Loucy (cell line): ENCODE measurements around the gene LRRC56.

Source experiments
- CTCF ChIP-seq: fragments of 200-600 bp; sonication (generic); conservative IDR thresholded peaks from 2 replicates; pipeline ENCODE4 v1.5.1; 2014; ENCODE audit warnings: mild to moderate bottlenecking, antibody characterized with exemption, low read length
- EZH2phosphoT487 ChIP-seq: fragments of 200-600 bp; IDR thresholded peaks from 2 replicates; pipeline ENCODE4 v1.6.1; 2018; ENCODE audit warnings: antibody characterized with exemption, mild to moderate bottlenecking, moderate library complexity, borderline replicate concordance

- no peak for TF ChIP-seq CTCF
- TF ChIP-seq EZH2phosphoT487: no peak
These were observed 49.7 kb upstream of the LRRC56 start for GRCh38 chr11:487571-488021.
